AG09309 (cell line): ENCODE data around the gene ADGRG1.
"Not testable (repeated sequence)": the region's sequence is repeated elsewhere in the genome, so short reads cannot be mapped to it uniquely, and the experiment has no call there.

Experiments used
- DNase-seq: peaks from one replicate; pipeline ENCODE4 v3.0.0-alpha.2; 2010; ENCODE audit warnings: low read depth
- H3K4me3 ChIP-seq: 2 replicates; pipeline ENCODE4 v1.5.1; 2011; ENCODE audit warnings: mild to moderate bottlenecking, low read depth, low read length, moderate library complexity; ENCODE audit not compliant: control insufficient read depth
- CTCF ChIP-seq: IDR thresholded peaks from 2 replicates; pipeline ENCODE4 v1.5.1; 2011; ENCODE audit warnings: mild to moderate bottlenecking, low read depth, low read length, inconsistent platforms; ENCODE audit not compliant: insufficient read depth, control insufficient read depth; ENCODE audit errors: missing control alignments

ADGRG1 gene

GRCh38 chr16:57667048-57667525, 38.7 kb downstream of the ADGRG1 start:
- DNase-seq, result no peak
- H3K4me3 ChIP-seq, result no peak overlapping the region
- TF ChIP-seq CTCF, result no peak

GRCh38 chr16:57667526-57668262, 39.3 kb downstream of the ADGRG1 start:
- DNase-seq, result no peak
- no peak for TF ChIP-seq CTCF
- no peak overlapping the region for H3K4me3 ChIP-seq

- no peak for DNase-seq
Measured at GRCh38 chr16:57668263-57668571, 39.8 kb downstream of the ADGRG1 start, which contains the start of gene ADGRG3. Gene ADGRG3, plus strand, starts transcription at chr16:57668306. Its CDS starts 42 bp downstream, at chr16:57668348.

GRCh38 chr16:57668630-57669475, 40.4 kb downstream of the ADGRG1 start:
- H3K4me3 ChIP-seq, result no peak overlapping the region
- no peak for DNase-seq
- TF ChIP-seq CTCF, result no peak

More at GRCh38 chr16:57668263-57668571, 39.8 kb downstream of the ADGRG1 start, which contains the start of gene ADGRG3:
- TF ChIP-seq CTCF, result no peak
- no peak within 1 kb of the TSS for H3K4me3 ChIP-seq

- no peak for TF ChIP-seq CTCF
- no peak overlapping the region for H3K4me3 ChIP-seq
- DNase-seq, result no peak
Measured at GRCh38 chr16:57669476-57670162, 41.2 kb downstream of the ADGRG1 start.

GRCh38 chr16:57670196-57670595, 41.8 kb downstream of the ADGRG1 start:
- H3K4me3 ChIP-seq, result no peak overlapping the region
- TF ChIP-seq CTCF, result no peak
- DNase-seq, result no peak

GRCh38 chr16:57671451-57671850, 43.0 kb downstream of the ADGRG1 start:
- not testable (repeated sequence) for H3K4me3 ChIP-seq, DNase-seq
